HepG2 (cell line): ENCODE results near the gene SLC22A7. TPM values are rescaled to one million over a fixed set of nuclear protein-coding genes. Genes with fewer than 3 reads are reported as not detected.

ENCODE experiments used
- CREB3 ChIP-seq: sonication (generic); formaldehyde crosslinking; IDR thresholded peaks from 2 replicates; pipeline ENCODE4 v1.5.0; 2020; ENCODE audit warnings: missing genetic modification reagents
- GATA4 ChIP-seq: sonication (generic); IDR thresholded peaks from 2 replicates; pipeline ENCODE4 v1.6.1; 2016; ENCODE audit warnings: antibody characterized with exemption, low read depth, borderline replicate concordance
- MED8 ChIP-seq: sonication (generic); formaldehyde crosslinking; IDR thresholded peaks from 2 replicates; pipeline ENCODE4 v1.8.1; 2023; ENCODE audit warnings: mild to moderate bottlenecking, missing genetic modification reagents; ENCODE audit not compliant: insufficient replicate concordance
- NFIB ChIP-seq: sonication (generic); formaldehyde crosslinking; IDR thresholded peaks from 2 replicates; pipeline ENCODE4 v1.9.0; 2021; ENCODE audit warnings: missing genetic modification reagents, mild to moderate bottlenecking, borderline replicate concordance
- PBX3 ChIP-seq: sonication (generic); formaldehyde crosslinking; IDR thresholded peaks from 2 replicates; pipeline ENCODE4 v1.8.1; 2023; ENCODE audit warnings: missing genetic modification reagents, inconsistent platforms, borderline replicate concordance
- PRDM4 ChIP-seq: sonication (generic); formaldehyde crosslinking; IDR thresholded peaks from 2 replicates; pipeline ENCODE4 v1.9.0; 2021; ENCODE audit warnings: missing genetic modification reagents, borderline replicate concordance
- SNAI1 ChIP-seq: sonication (generic); formaldehyde crosslinking; IDR thresholded peaks from 2 replicates; pipeline ENCODE4 v1.5.0; 2020; ENCODE audit warnings: mild to moderate bottlenecking, missing genetic modification reagents, borderline replicate concordance
- ZNF335 ChIP-seq: sonication (generic); formaldehyde crosslinking; IDR thresholded peaks from 2 replicates; pipeline ENCODE4 v1.4.0; 2020; ENCODE audit warnings: missing genetic modification reagents
- ZNF496 ChIP-seq: sonication (generic); formaldehyde crosslinking; IDR thresholded peaks from 2 replicates; pipeline ENCODE4 v1.8.1; 2023; ENCODE audit warnings: mild to moderate bottlenecking, moderate library complexity, missing genetic modification reagents; ENCODE audit not compliant: insufficient replicate concordance
- ZNF598 ChIP-seq: sonication (generic); formaldehyde crosslinking; IDR thresholded peaks from 2 replicates; pipeline ENCODE4 v1.5.1; 2020; ENCODE audit warnings: mild to moderate bottlenecking, missing genetic modification reagents, borderline replicate concordance
- polyA plus RNA-seq, 8 experiments: library from polyadenylated mRNA; depleted of rRNA in 3 of 8; stranded (reverse) in 7 of 8; unstranded in 1 of 8; fragments of >200 nt; fragmentation: Illumina TruSeq in 4 of 8; extraction: Trizol in 4 of 8; gene quantifications; 2 replicates each; pipeline versions ENCODE4 v1.2.1 to v1.2.3, GENCODE V29; 2011 to 2016; ENCODE audit warnings: low read depth in 4 of 8, missing spikeins in 1 of 8, mixed read lengths in 1 of 8; ENCODE audit not compliant: insufficient read depth in 1 of 8
- total RNA-seq, 5 experiments: library from RNA; depleted of rRNA; stranded (reverse); fragments of >200 nt; fragmentation: Illumina TruSeq; extraction: Trizol; gene quantifications; 2 replicates each; pipeline ENCODE4 v1.2.3, GENCODE V29; 2016; ENCODE audit warnings: low read depth in 1 of 5
- TF ChIP-seq, protein P1 (sequence below): sonication (generic); formaldehyde crosslinking; IDR thresholded peaks from 2 replicates; pipeline ENCODE4 v1.5.1; 2020; ENCODE audit warnings: missing genetic modification reagents, mild to moderate bottlenecking, borderline replicate concordance
- TF ChIP-seq, protein P2 (sequence below): sonication (generic); formaldehyde crosslinking; IDR thresholded peaks from 2 replicates; pipeline ENCODE4 v1.5.0; 2020; ENCODE audit warnings: missing genetic modification reagents
- TF ChIP-seq, protein P3 (sequence below): sonication (generic); formaldehyde crosslinking; IDR thresholded peaks from 2 replicates; pipeline ENCODE4 v1.4.0; 2020; ENCODE audit warnings: missing genetic modification reagents
- TF ChIP-seq, protein P4 (sequence below): sonication (generic); formaldehyde crosslinking; IDR thresholded peaks from 2 replicates; pipeline ENCODE4 v1.8.0; 2023; ENCODE audit warnings: mild to moderate bottlenecking, missing genetic modification reagents

The SLC22A7 gene
- total and polyA plus RNA-seq, 2 of the 13 experiments (the other 11 are each of a cell fraction or from before 2014, with no cell fraction given) = 5.3 to 22.6 TPM

DNA sequence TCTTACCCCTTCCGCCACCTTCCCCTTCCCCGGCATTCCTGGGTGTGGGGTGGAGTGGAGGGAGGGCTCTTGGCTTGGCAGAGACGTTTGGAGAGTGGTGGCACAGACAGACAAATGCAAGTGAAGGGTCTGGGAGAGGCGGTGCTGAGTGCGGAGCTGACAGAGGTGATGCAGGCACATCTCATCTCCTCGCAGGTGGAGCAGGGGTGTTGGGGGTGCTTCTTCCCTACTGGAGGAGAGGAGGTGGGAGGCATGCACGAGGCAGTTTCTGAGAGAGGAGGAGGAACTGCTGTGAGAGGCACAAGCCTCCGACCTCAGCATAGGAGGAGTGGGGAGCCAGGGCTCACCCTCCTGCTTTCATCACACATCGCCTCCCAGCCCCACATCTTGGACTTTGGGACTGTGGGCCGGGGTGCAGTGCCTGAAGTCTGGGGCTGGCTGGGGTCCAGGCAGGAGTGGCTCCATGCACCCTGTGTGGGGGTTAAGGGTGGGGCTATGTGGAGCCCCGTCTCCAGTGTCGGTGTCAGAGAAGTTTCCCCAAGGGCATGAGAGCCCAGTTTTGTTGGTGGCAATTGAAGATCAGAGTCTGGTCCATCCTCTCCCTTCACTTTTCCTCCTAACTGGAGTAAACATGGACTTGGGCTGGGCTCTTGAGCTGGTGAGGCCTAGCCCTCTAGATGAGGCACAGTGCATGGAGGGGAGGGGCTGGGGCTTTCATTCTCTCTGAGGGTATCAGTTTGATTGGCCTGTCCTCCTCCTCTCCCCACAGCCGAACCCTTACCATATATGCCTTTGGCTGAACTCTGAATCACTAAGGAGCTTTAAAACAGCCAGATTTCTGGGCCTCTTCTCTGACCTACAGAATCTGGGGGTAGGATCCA lies 20.2 kb upstream of the SLC22A7 start (continued):
- TF ChIP-seq ZNF598 (CRISPR knock-in tag) (no peak), ZNF496 (no peak), NFIB (CRISPR knock-in tag) (0 out of 2 replicates have a peak, but pooled peaks have one; percentile 59), MED8 (CRISPR knock-in tag) (no peak), CREB3 (no peak), SNAI1 (0 out of 2 replicates have a peak, but pooled peaks have one; percentile 4), ZNF335 (CRISPR knock-in tag) (no peak), PRDM4 (CRISPR knock-in tag) (no peak), GATA4 (peak; percentile 42; the same call in 1 of the 2 replicates), PBX3 (no peak)
- TF ChIP-seq, protein P1, sequence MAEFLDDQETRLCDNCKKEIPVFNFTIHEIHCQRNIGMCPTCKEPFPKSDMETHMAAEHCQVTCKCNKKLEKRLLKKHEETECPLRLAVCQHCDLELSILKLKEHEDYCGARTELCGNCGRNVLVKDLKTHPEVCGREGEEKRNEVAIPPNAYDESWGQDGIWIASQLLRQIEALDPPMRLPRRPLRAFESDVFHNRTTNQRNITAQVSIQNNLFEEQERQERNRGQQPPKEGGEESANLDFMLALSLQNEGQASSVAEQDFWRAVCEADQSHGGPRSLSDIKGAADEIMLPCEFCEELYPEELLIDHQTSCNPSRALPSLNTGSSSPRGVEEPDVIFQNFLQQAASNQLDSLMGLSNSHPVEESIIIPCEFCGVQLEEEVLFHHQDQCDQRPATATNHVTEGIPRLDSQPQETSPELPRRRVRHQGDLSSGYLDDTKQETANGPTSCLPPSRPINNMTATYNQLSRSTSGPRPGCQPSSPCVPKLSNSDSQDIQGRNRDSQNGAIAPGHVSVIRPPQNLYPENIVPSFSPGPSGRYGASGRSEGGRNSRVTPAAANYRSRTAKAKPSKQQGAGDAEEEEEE (CRISPR knock-in tag) = 0 out of 2 replicates have a peak, but pooled peaks have one; percentile 26
- TF ChIP-seq, protein P2, sequence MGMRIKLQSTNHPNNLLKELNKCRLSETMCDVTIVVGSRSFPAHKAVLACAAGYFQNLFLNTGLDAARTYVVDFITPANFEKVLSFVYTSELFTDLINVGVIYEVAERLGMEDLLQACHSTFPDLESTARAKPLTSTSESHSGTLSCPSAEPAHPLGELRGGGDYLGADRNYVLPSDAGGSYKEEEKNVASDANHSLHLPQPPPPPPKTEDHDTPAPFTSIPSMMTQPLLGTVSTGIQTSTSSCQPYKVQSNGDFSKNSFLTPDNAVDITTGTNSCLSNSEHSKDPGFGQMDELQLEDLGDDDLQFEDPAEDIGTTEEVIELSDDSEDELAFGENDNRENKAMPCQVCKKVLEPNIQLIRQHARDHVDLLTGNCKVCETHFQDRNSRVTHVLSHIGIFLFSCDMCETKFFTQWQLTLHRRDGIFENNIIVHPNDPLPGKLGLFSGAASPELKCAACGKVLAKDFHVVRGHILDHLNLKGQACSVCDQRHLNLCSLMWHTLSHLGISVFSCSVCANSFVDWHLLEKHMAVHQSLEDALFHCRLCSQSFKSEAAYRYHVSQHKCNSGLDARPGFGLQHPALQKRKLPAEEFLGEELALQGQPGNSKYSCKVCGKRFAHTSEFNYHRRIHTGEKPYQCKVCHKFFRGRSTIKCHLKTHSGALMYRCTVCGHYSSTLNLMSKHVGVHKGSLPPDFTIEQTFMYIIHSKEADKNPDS = 0 out of 2 replicates have a peak, but pooled peaks have one; percentile 4
- TF ChIP-seq, protein P3, sequence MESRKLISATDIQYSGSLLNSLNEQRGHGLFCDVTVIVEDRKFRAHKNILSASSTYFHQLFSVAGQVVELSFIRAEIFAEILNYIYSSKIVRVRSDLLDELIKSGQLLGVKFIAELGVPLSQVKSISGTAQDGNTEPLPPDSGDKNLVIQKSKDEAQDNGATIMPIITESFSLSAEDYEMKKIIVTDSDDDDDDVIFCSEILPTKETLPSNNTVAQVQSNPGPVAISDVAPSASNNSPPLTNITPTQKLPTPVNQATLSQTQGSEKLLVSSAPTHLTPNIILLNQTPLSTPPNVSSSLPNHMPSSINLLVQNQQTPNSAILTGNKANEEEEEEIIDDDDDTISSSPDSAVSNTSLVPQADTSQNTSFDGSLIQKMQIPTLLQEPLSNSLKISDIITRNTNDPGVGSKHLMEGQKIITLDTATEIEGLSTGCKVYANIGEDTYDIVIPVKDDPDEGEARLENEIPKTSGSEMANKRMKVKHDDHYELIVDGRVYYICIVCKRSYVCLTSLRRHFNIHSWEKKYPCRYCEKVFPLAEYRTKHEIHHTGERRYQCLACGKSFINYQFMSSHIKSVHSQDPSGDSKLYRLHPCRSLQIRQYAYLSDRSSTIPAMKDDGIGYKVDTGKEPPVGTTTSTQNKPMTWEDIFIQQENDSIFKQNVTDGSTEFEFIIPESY (CRISPR knock-in tag) = no peak
- TF ChIP-seq, protein P4, sequence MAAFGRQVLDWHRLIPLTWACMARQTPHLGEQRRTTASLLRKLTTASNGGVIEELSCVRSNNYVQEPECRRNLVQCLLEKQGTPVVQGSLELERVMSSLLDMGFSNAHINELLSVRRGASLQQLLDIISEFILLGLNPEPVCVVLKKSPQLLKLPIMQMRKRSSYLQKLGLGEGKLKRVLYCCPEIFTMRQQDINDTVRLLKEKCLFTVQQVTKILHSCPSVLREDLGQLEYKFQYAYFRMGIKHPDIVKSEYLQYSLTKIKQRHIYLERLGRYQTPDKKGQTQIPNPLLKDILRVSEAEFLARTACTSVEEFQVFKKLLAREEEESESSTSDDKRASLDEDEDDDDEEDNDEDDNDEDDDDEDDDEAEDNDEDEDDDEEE (CRISPR knock-in tag) = no peak; the same call in 1 of the 2 replicates
